ENCODE data around the gene PLEKHA7.

DNA sequence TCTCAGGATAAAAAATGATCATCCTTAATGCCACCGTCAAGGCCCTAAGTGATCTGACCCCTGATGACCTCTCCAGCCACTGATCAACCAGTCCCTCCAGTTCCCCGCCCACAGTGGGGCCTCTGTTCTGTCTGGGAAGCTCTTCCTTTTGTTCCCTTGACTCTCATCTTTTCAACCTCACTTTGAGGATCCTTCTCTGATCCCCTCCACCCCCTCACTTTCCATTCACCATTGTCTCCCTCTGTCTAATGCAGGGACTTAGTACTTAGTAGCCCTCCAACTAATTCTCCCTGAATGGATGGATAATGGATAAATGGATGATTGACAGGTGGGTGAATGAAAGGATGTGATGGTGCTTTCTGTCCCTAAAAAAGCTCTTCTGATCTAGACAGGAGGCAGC is 230.1 kb downstream of the PLEKHA7 start:
- no peak for TF ChIP-seq POLR2A (IDR thresholded peaks at IDR 0.05; ENCODE audit: control extremely low read depth in 1 of 2, low read depth in 2 of 2, low read length in 2 of 2)
- TF ChIP-seq, protein P1, sequence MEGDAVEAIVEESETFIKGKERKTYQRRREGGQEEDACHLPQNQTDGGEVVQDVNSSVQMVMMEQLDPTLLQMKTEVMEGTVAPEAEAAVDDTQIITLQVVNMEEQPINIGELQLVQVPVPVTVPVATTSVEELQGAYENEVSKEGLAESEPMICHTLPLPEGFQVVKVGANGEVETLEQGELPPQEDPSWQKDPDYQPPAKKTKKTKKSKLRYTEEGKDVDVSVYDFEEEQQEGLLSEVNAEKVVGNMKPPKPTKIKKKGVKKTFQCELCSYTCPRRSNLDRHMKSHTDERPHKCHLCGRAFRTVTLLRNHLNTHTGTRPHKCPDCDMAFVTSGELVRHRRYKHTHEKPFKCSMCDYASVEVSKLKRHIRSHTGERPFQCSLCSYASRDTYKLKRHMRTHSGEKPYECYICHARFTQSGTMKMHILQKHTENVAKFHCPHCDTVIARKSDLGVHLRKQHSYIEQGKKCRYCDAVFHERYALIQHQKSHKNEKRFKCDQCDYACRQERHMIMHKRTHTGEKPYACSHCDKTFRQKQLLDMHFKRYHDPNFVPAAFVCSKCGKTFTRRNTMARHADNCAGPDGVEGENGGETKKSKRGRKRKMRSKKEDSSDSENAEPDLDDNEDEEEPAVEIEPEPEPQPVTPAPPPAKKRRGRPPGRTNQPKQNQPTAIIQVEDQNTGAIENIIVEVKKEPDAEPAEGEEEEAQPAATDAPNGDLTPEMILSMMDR (IDR thresholded peaks at IDR 0.05; ENCODE audit: control extremely low read depth in 1 of 3, insufficient read depth in 1 of 3, low read depth in 1 of 3, low read length in 3 of 3), result no peak
- TF ChIP-seq RAD21 (IDR thresholded peaks at IDR 0.05 in 1 of 2, conservative IDR thresholded peaks at IDR 0.05 in 1 of 2; ENCODE audit: low read depth in 2 of 2, low read length in 2 of 2), result no peak
- no peak for TF ChIP-seq EZH2 (IDR thresholded peaks at IDR 0.05; ENCODE audit: low read depth, low read length, severe bottlenecking)
- no peak for TF ChIP-seq RNF2 (IDR thresholded peaks at IDR 0.05; ENCODE audit: borderline replicate concordance, low read depth, low read length, missing control alignments, poor library complexity, severe bottlenecking)
